NB4 (cell line): ENCODE measurements around the gene RCN1.

Source experiments
- CTCF ChIP-seq: IDR thresholded peaks from one replicate; pipeline ENCODE4 v1.5.1; 2012; ENCODE audit warnings: low read depth, low read length
- MAX ChIP-seq: IDR thresholded peaks from 2 replicates; pipeline ENCODE4 v1.6.1; 2011; ENCODE audit warnings: low read depth, low read length
- POLR2A ChIP-seq: IDR thresholded peaks from 2 replicates; pipeline ENCODE4 v1.6.1; 2011; ENCODE audit warnings: mild to moderate bottlenecking; ENCODE audit not compliant: insufficient read length; ENCODE audit errors: extremely low read depth

- TF ChIP-seq POLR2A (no peak), CTCF (no peak), MAX (no peak)
Observed at GRCh38 chr11:32107647-32108046, 16.8 kb downstream of the RCN1 start.
